ENCODE results near the gene ACSF3. TPM values are rescaled to one million over a fixed set of nuclear protein-coding genes. Genes with fewer than 3 reads are reported as not detected.

Gene ACSF3
- total and polyA plus RNA-seq, 2 of the 4 experiments (the other 2 are of a cell fraction): 9.5 to 14.2 TPM

DNA sequence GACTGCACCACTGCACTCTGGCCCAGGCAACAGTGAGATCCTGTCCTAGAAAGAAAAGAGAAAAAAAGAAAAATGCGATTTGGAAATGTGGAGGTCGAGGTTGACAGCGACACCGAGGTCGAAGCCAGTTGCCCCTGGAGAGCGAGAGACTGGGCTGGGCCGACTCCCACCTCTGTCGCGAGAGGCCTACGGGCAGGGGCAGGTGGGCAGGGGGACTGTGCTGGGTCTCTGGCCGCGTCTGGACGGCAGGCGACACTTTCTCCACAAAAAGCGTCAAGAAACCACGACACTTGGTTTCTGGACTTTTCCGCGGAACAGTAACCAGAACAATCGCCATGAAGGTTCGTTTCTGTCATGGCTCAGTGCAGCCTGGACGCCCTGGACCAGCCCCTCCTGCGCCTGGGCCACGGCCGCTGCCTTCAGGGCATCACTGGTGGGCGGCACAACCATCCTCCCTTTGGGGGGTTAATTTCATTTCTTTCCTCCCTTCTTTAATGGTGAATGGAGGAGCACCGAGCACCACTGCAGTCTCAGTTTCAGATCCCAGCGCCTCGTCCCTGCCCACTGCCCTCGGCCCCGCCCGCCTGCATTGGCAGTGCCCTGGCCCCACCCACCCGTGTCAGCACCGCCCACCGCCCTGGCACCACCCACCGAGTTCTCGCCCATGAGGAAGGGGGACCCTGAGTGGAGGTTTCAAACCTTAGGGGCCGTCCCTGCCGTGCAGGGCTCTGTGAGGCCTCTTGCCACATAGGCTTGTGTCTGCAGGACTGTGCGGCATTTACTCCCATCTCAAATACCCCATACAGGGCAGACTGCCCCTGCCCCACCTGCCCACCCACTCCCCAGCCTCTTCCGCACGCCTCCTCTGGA is 59.4 kb downstream of the ACSF3 start:
- Histone ChIP-seq H3K27me3 (ENCODE audit: control insufficient read depth, insufficient read depth, low read length) (no peaks in the 10 kb centered on the region), H2AK9ac (replicated peaks; ENCODE audit: low read depth, low read length, poor library complexity) (peak overlapping the region; percentile 15), H3K18ac (ENCODE audit: low read depth, low read length) (no peak overlapping the region), H4K8ac (ENCODE audit: low read depth in 2 of 2, low read length in 2 of 2) (no peak overlapping the region), H2BK5ac (ENCODE audit: low read depth, low read length, poor library complexity, severe bottlenecking) (no peak overlapping the region), H2BK120ac (ENCODE audit: low read depth, low read length) (no peak overlapping the region), H3K4me1 (ENCODE audit: control insufficient read depth, insufficient read depth, low read length) (peaks cover 8% of the 10 kb centered on the region), H2BK20ac (ENCODE audit: low read depth, low read length) (no peak overlapping the region), H2AK5ac (ENCODE audit: low read depth, low read length) (no peak overlapping the region), H4K5ac (ENCODE audit: low read depth, low read length) (no peak overlapping the region), H3K9me1 (ENCODE audit: insufficient read depth, low read length) (no peaks in the 10 kb centered on the region), H3K9me3 (ENCODE audit: control insufficient read depth, insufficient read depth, low read length) (no peaks in the 10 kb centered on the region), H2AFZ (replicated peaks; ENCODE audit: low read length, poor library complexity) (no peak overlapping the region), H3K9ac (ENCODE audit: low read depth, low read length) (no peak overlapping the region), H3K79me1 (ENCODE audit: low read depth in 1 of 2, low read length in 2 of 2) (no peaks in the 10 kb centered on the region), H4K91ac (ENCODE audit: insufficient read depth, low read depth, low read length) (no peak overlapping the region), H3K56ac (ENCODE audit: extremely low read depth, insufficient read depth, low read length) (no peak overlapping the region), H3K4me2 (ENCODE audit: low read depth, low read length) (no peak overlapping the region), H3K27ac (ENCODE audit: insufficient read depth, low read length) (no peak overlapping the region), H3K4me3 (ENCODE audit: insufficient read depth, low read depth, low read length) (no peak overlapping the region), H4K20me1 (ENCODE audit: insufficient read depth, low read length) (peaks cover 3% of the 10 kb centered on the region; the same call in 1 of the 2 replicates), H3K4ac (ENCODE audit: low read depth, low read length) (no peak overlapping the region), H3K14ac (replicated peaks; ENCODE audit: low read depth, low read length) (no peak overlapping the region), H3K36me3 (ENCODE audit: control insufficient read depth, insufficient read depth, low read length) (peaks cover 13% of the 10 kb centered on the region; the same call in 1 of the 2 replicates), H3K23ac (ENCODE audit: low read depth, low read length) (no peak overlapping the region), H2BK15ac (ENCODE audit: low read depth, low read length) (no peak overlapping the region)
- no peak for TF ChIP-seq RAD21 (IDR thresholded peaks at IDR 0.05; ENCODE audit: low read length)
- TF ChIP-seq CEBPB (IDR thresholded peaks at IDR 0.05; ENCODE audit: low read depth, low read length): no peak
- TF ChIP-seq NFE2L2 (IDR thresholded peaks at IDR 0.05; ENCODE audit: low read depth, low read length): no peak
- no peak for TF ChIP-seq MXI1 (IDR thresholded peaks at IDR 0.05; ENCODE audit: borderline replicate concordance, low read depth, low read length)
- TF ChIP-seq, protein P1, sequence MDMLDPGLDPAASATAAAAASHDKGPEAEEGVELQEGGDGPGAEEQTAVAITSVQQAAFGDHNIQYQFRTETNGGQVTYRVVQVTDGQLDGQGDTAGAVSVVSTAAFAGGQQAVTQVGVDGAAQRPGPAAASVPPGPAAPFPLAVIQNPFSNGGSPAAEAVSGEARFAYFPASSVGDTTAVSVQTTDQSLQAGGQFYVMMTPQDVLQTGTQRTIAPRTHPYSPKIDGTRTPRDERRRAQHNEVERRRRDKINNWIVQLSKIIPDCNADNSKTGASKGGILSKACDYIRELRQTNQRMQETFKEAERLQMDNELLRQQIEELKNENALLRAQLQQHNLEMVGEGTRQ (IDR thresholded peaks at IDR 0.05; ENCODE audit: low read depth, low read length): no peak
- TF ChIP-seq RFX5 (IDR thresholded peaks at IDR 0.05; ENCODE audit: low read depth, low read length): no peak
- TF ChIP-seq, protein P2, sequence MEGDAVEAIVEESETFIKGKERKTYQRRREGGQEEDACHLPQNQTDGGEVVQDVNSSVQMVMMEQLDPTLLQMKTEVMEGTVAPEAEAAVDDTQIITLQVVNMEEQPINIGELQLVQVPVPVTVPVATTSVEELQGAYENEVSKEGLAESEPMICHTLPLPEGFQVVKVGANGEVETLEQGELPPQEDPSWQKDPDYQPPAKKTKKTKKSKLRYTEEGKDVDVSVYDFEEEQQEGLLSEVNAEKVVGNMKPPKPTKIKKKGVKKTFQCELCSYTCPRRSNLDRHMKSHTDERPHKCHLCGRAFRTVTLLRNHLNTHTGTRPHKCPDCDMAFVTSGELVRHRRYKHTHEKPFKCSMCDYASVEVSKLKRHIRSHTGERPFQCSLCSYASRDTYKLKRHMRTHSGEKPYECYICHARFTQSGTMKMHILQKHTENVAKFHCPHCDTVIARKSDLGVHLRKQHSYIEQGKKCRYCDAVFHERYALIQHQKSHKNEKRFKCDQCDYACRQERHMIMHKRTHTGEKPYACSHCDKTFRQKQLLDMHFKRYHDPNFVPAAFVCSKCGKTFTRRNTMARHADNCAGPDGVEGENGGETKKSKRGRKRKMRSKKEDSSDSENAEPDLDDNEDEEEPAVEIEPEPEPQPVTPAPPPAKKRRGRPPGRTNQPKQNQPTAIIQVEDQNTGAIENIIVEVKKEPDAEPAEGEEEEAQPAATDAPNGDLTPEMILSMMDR (conservative IDR thresholded peaks at IDR 0.05; ENCODE audit: low read depth, low read length): no peak
- TF ChIP-seq MAFK (IDR thresholded peaks at IDR 0.05; ENCODE audit: low read depth, low read length): no peak
- POLR2A ChIA-PET (ENCODE audit: unreplicated experiment): no interaction called here
- ATAC-seq (ENCODE audit: low read depth) (no peak), DNase-seq (no peak)
- 89% methylated on average over 6 of the region's 41 CpGs; no CpG with 5 or more reads in 1 of the 2 experiments for WGBS, 2 experiments (ENCODE audit: extremely low coverage in 2 of 2, insufficient read length in 1 of 2)
- no TSS peak for BruUV-seq (replicated peaks)
- CTCF ChIA-PET: no interaction called here
- dilution Hi-C loops (cut with HindIII; ENCODE audit: low sequenced_read_pairs, unreplicated experiment): no loop called here
- in situ Hi-C loops (cut with MboI; ENCODE audit: low sequenced_read_pairs): no loop called here
- intact Hi-C loops (cut with micrococcal nuclease): no loop called here
